Measurements from ENCODE around the gene PRR23A.

DNA sequence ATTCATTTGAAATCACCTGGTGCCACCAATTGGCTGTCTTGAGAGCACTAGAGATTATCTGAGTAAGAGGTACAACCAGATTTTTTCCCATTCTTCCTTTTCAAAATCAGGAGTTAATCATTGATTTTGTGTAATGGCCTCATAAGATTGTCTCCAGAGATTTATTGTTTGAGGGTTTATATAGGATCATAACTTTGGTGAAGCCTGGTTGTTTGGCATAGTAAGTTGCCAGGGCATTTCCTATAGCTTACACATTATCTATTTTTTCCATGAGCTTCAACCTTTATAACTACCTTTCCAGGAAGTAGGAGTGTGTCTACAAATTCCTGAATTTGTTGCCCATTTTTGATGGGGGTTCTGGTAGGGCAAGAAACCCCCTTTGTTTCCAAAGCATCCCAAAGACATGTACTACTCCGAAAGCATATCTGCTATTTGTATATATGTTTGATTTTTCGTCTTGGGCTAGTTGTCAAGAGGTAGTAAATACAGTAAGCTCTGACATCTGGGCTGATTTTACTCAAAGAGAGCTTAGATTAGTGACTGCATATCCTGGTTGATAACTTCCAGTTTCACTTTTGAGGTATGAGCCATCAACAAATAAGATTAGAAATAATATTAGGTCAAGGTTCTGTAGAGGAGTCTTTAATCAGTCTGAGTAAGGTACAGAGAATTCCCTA lies 26.4 kb upstream of the PRR23A start:
- TF ChIP-seq, protein P1, sequence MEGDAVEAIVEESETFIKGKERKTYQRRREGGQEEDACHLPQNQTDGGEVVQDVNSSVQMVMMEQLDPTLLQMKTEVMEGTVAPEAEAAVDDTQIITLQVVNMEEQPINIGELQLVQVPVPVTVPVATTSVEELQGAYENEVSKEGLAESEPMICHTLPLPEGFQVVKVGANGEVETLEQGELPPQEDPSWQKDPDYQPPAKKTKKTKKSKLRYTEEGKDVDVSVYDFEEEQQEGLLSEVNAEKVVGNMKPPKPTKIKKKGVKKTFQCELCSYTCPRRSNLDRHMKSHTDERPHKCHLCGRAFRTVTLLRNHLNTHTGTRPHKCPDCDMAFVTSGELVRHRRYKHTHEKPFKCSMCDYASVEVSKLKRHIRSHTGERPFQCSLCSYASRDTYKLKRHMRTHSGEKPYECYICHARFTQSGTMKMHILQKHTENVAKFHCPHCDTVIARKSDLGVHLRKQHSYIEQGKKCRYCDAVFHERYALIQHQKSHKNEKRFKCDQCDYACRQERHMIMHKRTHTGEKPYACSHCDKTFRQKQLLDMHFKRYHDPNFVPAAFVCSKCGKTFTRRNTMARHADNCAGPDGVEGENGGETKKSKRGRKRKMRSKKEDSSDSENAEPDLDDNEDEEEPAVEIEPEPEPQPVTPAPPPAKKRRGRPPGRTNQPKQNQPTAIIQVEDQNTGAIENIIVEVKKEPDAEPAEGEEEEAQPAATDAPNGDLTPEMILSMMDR (conservative IDR thresholded peaks at IDR 0.05; ENCODE audit: low read depth, low read length) = no peak
- TF ChIP-seq CEBPB (IDR thresholded peaks at IDR 0.05; ENCODE audit: low read depth, low read length) = no peak
- TF ChIP-seq NFE2L2 (IDR thresholded peaks at IDR 0.05; ENCODE audit: low read depth, low read length) = no peak
- no peak for TF ChIP-seq RAD21 (IDR thresholded peaks at IDR 0.05; ENCODE audit: low read length)
- TF ChIP-seq, protein P2, sequence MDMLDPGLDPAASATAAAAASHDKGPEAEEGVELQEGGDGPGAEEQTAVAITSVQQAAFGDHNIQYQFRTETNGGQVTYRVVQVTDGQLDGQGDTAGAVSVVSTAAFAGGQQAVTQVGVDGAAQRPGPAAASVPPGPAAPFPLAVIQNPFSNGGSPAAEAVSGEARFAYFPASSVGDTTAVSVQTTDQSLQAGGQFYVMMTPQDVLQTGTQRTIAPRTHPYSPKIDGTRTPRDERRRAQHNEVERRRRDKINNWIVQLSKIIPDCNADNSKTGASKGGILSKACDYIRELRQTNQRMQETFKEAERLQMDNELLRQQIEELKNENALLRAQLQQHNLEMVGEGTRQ (IDR thresholded peaks at IDR 0.05; ENCODE audit: low read depth, low read length) = no peak
- no peak for TF ChIP-seq CHD1 (IDR thresholded peaks at IDR 0.05; ENCODE audit: low read depth, low read length)
- TF ChIP-seq POLR2A (IDR thresholded peaks at IDR 0.05; ENCODE audit: low read depth, low read length) = no peak
- no peak for TF ChIP-seq MAZ (IDR thresholded peaks at IDR 0.05; ENCODE audit: borderline replicate concordance, low read depth, low read length)
- TF ChIP-seq MAFK (IDR thresholded peaks at IDR 0.05; ENCODE audit: low read depth, low read length) = no peak
